ENCODE measurements around the gene SLC17A2.

SLC17A2 gene

DNA sequence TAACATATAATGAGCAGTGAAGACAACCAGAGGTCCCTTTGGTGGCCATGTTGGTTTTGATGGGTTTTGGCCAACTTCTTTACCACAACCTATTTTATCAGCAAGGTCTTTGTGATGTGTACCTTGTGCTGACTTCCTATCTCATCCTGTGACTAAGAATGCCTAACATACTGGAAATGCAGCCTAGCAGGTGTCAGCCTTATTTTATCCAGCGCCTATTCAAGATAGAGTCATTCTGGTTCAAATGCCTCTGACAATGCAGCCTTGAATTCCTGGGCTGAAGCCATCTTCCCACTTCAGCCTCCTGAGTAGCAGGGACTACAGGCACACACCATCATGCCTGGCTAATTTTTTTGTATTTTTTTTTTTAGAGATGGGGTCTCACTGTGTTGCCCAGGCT, 24.3 kb upstream of the SLC17A2 start:
- H3K23ac ChIP-seq (ENCODE audit: low read length): no peak overlapping the region
- DNase-seq: peak; percentile 67 to 85
- no peaks in the 10 kb centered on the region for H3K79me1 ChIP-seq (ENCODE audit: low read length)
- no peak overlapping the region for H3K4me3 ChIP-seq (ENCODE audit: low read depth, low read length)
- no peaks in the 10 kb centered on the region for H3K79me2 ChIP-seq (ENCODE audit: control insufficient read depth, insufficient read depth, low read length, poor library complexity)
- no peak overlapping the region for H3K14ac ChIP-seq (ENCODE audit: low read length)
- no peak overlapping the region for H2AK5ac ChIP-seq (ENCODE audit: low read length)
- H4K91ac ChIP-seq (ENCODE audit: low read depth, low read length): no peak overlapping the region
- no peaks in the 10 kb centered on the region for H3K4me1 ChIP-seq (ENCODE audit: control insufficient read depth in 1 of 2, insufficient read depth in 2 of 2, low read length in 2 of 2)
- no peak overlapping the region for H2BK5ac ChIP-seq (ENCODE audit: low read depth, low read length, poor library complexity)
- no peak overlapping the region for H2BK120ac ChIP-seq (ENCODE audit: insufficient read depth, low read length, poor library complexity)
- H3K4me2 ChIP-seq (ENCODE audit: low read length): no peak overlapping the region
- H3K27ac ChIP-seq (ENCODE audit: low read depth, low read length): no peak overlapping the region
- WGBS (ENCODE audit: extremely low coverage, insufficient coverage, insufficient read length): no CpG with 5 or more reads among the region's 1 CpG
- no peak overlapping the region for H3K18ac ChIP-seq (ENCODE audit: low read length)
- no peak overlapping the region for H3K4ac ChIP-seq (ENCODE audit: low read depth, low read length)
- no peak overlapping the region for H4K8ac ChIP-seq (ENCODE audit: low read depth, low read length)
- H3K9ac ChIP-seq (ENCODE audit: low read length): no peak overlapping the region
- H3K36me3 ChIP-seq (ENCODE audit: control insufficient read depth in 1 of 2, insufficient read depth in 2 of 2, low read length in 2 of 2): no peaks in the 10 kb centered on the region
- no peak overlapping the region for H2BK12ac ChIP-seq (ENCODE audit: low read length)
- peaks cover 2% of the 10 kb centered on the region for H3K9me3 ChIP-seq (ENCODE audit: insufficient read depth, low read depth, low read length)
- no peak overlapping the region for H2AFZ ChIP-seq (ENCODE audit: insufficient read depth, low read length, poor library complexity)
- H4K12ac ChIP-seq (ENCODE audit: low read depth, low read length): no peak overlapping the region
- H3K27me3 ChIP-seq (ENCODE audit: insufficient read depth, low read length): no peaks in the 10 kb centered on the region

DNA sequence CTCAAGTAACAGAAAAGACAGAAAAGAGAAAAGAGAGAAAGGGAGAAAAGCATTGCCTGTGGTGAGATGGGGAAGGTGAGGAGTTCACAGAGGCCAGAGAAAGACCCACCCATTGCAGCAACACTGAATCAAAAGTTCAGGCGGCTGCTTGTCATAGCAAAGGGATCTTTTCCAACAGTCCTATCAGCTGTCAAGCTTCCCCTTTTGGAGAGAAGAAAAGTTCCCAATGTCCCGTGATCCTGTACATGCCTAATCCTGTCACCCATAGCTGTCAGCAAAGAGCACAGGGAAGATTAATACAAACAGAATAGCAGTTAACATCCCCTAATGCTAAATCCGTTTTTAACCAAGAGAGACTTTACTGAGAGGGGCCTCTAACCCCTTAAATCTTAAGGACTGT, 23.2 kb upstream of the SLC17A2 start:
- no peak for DNase-seq
- H3K4me3 ChIP-seq (ENCODE audit: low read depth, low read length): no peak overlapping the region
- no CpG with 5 or more reads among the region's 3 CpGs for WGBS (ENCODE audit: extremely low coverage, insufficient coverage, insufficient read length)
- H4K91ac ChIP-seq (ENCODE audit: low read depth, low read length): no peak overlapping the region
- no peak overlapping the region for H3K14ac ChIP-seq (ENCODE audit: low read length)
- no peaks in the 10 kb centered on the region for H3K36me3 ChIP-seq (ENCODE audit: control insufficient read depth in 1 of 2, insufficient read depth in 2 of 2, low read length in 2 of 2)
- H3K9me3 ChIP-seq (ENCODE audit: insufficient read depth, low read depth, low read length): no peaks in the 10 kb centered on the region
- H2BK12ac ChIP-seq (ENCODE audit: low read length): no peak overlapping the region
- no peak overlapping the region for H3K9ac ChIP-seq (ENCODE audit: low read length)
- H3K4me1 ChIP-seq (ENCODE audit: control insufficient read depth in 1 of 2, insufficient read depth in 2 of 2, low read length in 2 of 2): no peaks in the 10 kb centered on the region
- no peaks in the 10 kb centered on the region for H3K79me1 ChIP-seq (ENCODE audit: low read length)
- H3K18ac ChIP-seq (ENCODE audit: low read length): no peak overlapping the region
- H2AFZ ChIP-seq (ENCODE audit: insufficient read depth, low read length, poor library complexity): no peak overlapping the region
- no peak overlapping the region for H3K4me2 ChIP-seq (ENCODE audit: low read length)
- no peak overlapping the region for H2BK120ac ChIP-seq (ENCODE audit: insufficient read depth, low read length, poor library complexity)
- H4K12ac ChIP-seq (ENCODE audit: low read depth, low read length): no peak overlapping the region
- no peak overlapping the region for H2AK5ac ChIP-seq (ENCODE audit: low read length)
- H3K79me2 ChIP-seq (ENCODE audit: control insufficient read depth, insufficient read depth, low read length, poor library complexity): no peaks in the 10 kb centered on the region
- H3K27ac ChIP-seq (ENCODE audit: low read depth, low read length): no peak overlapping the region
- no peak overlapping the region for H3K23ac ChIP-seq (ENCODE audit: low read length)
- H3K27me3 ChIP-seq (ENCODE audit: insufficient read depth, low read length): no peaks in the 10 kb centered on the region
- H2BK5ac ChIP-seq (ENCODE audit: low read depth, low read length, poor library complexity): no peak overlapping the region
- H4K8ac ChIP-seq (ENCODE audit: low read depth, low read length): no peak overlapping the region
- H3K4ac ChIP-seq (ENCODE audit: low read depth, low read length): no peak overlapping the region

DNA sequence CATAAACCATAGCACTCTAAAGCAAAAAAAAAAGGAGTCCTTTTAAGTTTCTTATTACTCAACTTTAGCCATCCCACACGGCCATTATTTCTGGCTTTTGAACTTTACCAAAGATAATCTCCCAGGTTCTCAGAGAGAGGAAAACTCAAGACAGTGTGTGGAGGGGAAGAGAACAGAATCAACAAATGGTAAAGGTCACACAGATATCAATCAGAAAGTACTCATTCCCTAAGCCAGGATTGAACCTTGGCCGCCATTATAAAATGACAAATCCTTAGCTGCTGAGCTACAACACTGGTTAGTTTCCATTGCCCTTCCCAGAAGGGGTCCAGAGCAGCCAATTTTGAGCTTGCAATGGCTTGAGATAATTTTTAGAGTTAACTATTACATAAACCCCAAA, 22.0 kb upstream of the SLC17A2 start:
- H4K8ac ChIP-seq (ENCODE audit: low read depth, low read length): no peak overlapping the region
- no peak overlapping the region for H4K91ac ChIP-seq (ENCODE audit: low read depth, low read length)
- no peak overlapping the region for H3K4ac ChIP-seq (ENCODE audit: low read depth, low read length)
- no peak overlapping the region for H3K18ac ChIP-seq (ENCODE audit: low read length)
- no peaks in the 10 kb centered on the region for H3K9me3 ChIP-seq (ENCODE audit: insufficient read depth, low read depth, low read length)
- H3K4me3 ChIP-seq (ENCODE audit: low read depth, low read length): no peak overlapping the region
- H4K12ac ChIP-seq (ENCODE audit: low read depth, low read length): no peak overlapping the region
- no peak overlapping the region for H3K23ac ChIP-seq (ENCODE audit: low read length)
- no peaks in the 10 kb centered on the region for H3K79me2 ChIP-seq (ENCODE audit: control insufficient read depth, insufficient read depth, low read length, poor library complexity)
- no peaks in the 10 kb centered on the region for H3K27me3 ChIP-seq (ENCODE audit: insufficient read depth, low read length)
- no peak overlapping the region for H3K9ac ChIP-seq (ENCODE audit: low read length)
- DNase-seq: no peak
- no peak overlapping the region for H2BK12ac ChIP-seq (ENCODE audit: low read length)
- H3K36me3 ChIP-seq (ENCODE audit: control insufficient read depth in 1 of 2, insufficient read depth in 2 of 2, low read length in 2 of 2): no peaks in the 10 kb centered on the region
- no peak overlapping the region for H3K14ac ChIP-seq (ENCODE audit: low read length)
- no peak overlapping the region for H2BK5ac ChIP-seq (ENCODE audit: low read depth, low read length, poor library complexity)
- no peak overlapping the region for H3K4me2 ChIP-seq (ENCODE audit: low read length)
- no CpG with 5 or more reads among the region's 2 CpGs for WGBS (ENCODE audit: extremely low coverage, insufficient coverage, insufficient read length)
- H3K79me1 ChIP-seq (ENCODE audit: low read length): no peaks in the 10 kb centered on the region
- no peak overlapping the region for H2AFZ ChIP-seq (ENCODE audit: insufficient read depth, low read length, poor library complexity)
- H2BK120ac ChIP-seq (ENCODE audit: insufficient read depth, low read length, poor library complexity): no peak overlapping the region
- H2AK5ac ChIP-seq (ENCODE audit: low read length): no peak overlapping the region
- H3K27ac ChIP-seq (ENCODE audit: low read depth, low read length): no peak overlapping the region
- no peaks in the 10 kb centered on the region for H3K4me1 ChIP-seq (ENCODE audit: control insufficient read depth in 1 of 2, insufficient read depth in 2 of 2, low read length in 2 of 2)

DNA sequence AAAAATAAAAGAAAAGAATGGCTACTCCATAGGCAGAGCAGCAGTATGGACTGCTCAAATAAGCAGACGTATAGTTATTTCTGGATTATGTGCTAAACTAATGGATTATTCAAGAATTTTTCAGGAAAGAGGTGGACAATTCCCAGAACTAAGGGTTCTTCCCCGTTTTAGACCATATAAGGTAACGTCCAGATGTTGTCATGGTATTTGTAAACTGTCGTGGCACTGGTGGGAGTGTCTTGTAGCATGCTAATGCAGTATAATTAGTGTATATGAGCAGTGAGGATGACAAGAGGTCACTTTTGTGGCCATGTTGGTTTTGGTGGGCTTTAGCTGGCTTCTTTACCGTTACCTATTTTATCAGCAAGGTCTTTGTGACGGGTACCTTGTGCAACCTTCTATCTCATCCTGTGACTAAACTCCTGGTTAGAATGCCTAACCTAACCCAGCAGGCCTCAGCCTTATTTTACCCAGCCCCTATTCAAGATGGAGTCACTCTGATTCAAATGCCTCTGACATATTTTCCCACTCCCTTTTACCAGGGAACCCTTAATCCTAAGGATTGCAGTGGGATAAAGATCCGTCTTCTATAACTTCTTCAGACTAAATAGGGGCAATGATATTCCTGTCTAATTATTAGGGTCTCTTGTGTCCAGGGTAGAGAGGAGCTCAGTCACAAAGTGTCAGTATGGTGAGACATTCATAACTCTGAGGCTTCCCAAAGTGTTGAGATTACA, 21.0 kb upstream of the SLC17A2 start:
- no peak overlapping the region for H3K18ac ChIP-seq (ENCODE audit: low read length)
- no peak overlapping the region for H2AFZ ChIP-seq (ENCODE audit: insufficient read depth, low read length, poor library complexity)
- no CpG with 5 or more reads among the region's 7 CpGs for WGBS (ENCODE audit: extremely low coverage, insufficient coverage, insufficient read length)
- no peak for DNase-seq
- H3K23ac ChIP-seq (ENCODE audit: low read length): no peak overlapping the region
- no peak overlapping the region for H3K14ac ChIP-seq (ENCODE audit: low read length)
- no peak overlapping the region for H4K91ac ChIP-seq (ENCODE audit: low read depth, low read length)
- H2BK5ac ChIP-seq (ENCODE audit: low read depth, low read length, poor library complexity): no peak overlapping the region
- H3K4me2 ChIP-seq (ENCODE audit: low read length): no peak overlapping the region
- H2BK120ac ChIP-seq (ENCODE audit: insufficient read depth, low read length, poor library complexity): no peak overlapping the region
- no peak overlapping the region for H4K8ac ChIP-seq (ENCODE audit: low read depth, low read length)
- H3K36me3 ChIP-seq (ENCODE audit: control insufficient read depth in 1 of 2, insufficient read depth in 2 of 2, low read length in 2 of 2): no peaks in the 10 kb centered on the region
- H3K79me2 ChIP-seq (ENCODE audit: control insufficient read depth, insufficient read depth, low read length, poor library complexity): no peaks in the 10 kb centered on the region
- no peak overlapping the region for H3K4me3 ChIP-seq (ENCODE audit: low read depth, low read length)
- H3K4me1 ChIP-seq (ENCODE audit: control insufficient read depth in 1 of 2, insufficient read depth in 2 of 2, low read length in 2 of 2): no peaks in the 10 kb centered on the region
- no peak overlapping the region for H3K4ac ChIP-seq (ENCODE audit: low read depth, low read length)
- no peak overlapping the region for H4K12ac ChIP-seq (ENCODE audit: low read depth, low read length)
- H3K9ac ChIP-seq (ENCODE audit: low read length): no peak overlapping the region
- no peak overlapping the region for H2AK5ac ChIP-seq (ENCODE audit: low read length)
- no peaks in the 10 kb centered on the region for H3K79me1 ChIP-seq (ENCODE audit: low read length)
- no peaks in the 10 kb centered on the region for H3K9me3 ChIP-seq (ENCODE audit: insufficient read depth, low read depth, low read length)
- H3K27ac ChIP-seq (ENCODE audit: low read depth, low read length): no peak overlapping the region
- H3K27me3 ChIP-seq (ENCODE audit: insufficient read depth, low read length): no peaks in the 10 kb centered on the region
- H2BK12ac ChIP-seq (ENCODE audit: low read length): no peak overlapping the region

Data from trophoblast cell (in vitro differentiated cells and primary cell).